DMS53 treated with DMSO at 0.1 percent for 48 hours (cell line): ENCODE data around the gene COL4A2.

Source experiments
- DNase-seq: peaks from one replicate; lab custom pipeline; 2025; ENCODE audit not compliant: unreplicated experiment; lab: John Stamatoyannopoulos, UW

COL4A2 gene

DNA sequence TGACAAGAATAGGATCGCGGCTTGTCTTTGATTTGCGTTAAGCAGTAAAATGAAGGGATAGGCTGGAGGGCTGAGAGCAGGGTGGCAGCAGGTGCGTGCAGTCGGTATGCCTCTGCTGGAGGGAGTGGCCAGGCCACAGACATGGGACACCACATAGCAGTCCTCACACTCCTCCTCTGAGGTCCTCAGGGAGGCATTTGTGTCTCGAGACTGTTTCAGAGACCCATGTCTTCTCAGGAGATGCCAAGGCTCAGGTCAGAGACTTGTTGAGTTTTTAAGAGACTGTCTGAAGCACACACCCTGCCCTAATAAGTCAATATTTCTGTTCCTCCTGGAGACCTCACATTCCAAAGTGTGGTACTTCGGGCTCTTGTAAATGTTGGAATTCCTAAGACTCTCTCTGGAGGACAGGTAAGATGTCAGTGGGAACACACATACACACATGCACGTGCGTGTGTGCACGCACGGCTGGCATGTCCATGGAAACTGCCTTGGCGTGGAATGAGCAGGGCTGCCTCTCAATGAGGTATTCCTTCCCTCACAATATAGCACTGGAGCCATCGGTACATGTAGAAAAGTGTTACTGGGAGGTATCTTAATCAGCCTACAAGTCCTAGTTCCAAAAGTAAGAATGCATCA, 46.4 kb downstream of the COL4A2 start:
- DNase-seq, result no peak

DNA sequence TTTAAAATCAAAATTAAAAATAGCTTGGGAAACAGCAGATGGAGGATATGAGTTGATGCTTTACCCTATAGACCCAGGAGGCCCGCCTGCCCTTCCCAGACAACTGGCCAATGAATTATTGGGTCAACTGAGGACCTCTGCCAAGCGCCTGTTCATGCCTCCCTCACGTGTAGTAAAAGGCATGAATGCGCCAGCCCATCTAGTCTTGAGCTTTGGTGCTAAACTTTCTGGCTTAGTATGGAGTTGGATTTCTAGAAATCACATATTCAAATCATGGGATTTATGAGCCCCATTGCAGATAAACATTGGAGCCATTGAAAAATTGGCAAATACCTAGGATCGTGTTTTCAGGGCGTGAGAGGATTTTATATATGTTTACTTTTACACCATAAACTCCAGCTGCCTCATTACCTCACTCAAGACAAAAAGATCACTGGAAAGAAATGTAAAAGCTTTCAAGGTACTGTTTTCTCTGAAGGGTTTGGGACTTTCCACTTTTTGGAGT, 47.1 kb downstream of the COL4A2 start:
- no peak for DNase-seq

GRCh38 chr13:110354715-110355473, 47.8 kb downstream of the COL4A2 start:
- no peak for DNase-seq

GRCh38 chr13:110356362-110356761, 49.3 kb downstream of the COL4A2 start:
- no peak for DNase-seq

GRCh38 chr13:110358381-110358780, 51.3 kb downstream of the COL4A2 start:
- no peak for DNase-seq

- DNase-seq, result no peak
Measured at GRCh38 chr13:110359840-110360301, 52.8 kb downstream of the COL4A2 start.

GRCh38 chr13:110360598-110360997, 53.5 kb downstream of the COL4A2 start:
- DNase-seq, result no peak

DNA sequence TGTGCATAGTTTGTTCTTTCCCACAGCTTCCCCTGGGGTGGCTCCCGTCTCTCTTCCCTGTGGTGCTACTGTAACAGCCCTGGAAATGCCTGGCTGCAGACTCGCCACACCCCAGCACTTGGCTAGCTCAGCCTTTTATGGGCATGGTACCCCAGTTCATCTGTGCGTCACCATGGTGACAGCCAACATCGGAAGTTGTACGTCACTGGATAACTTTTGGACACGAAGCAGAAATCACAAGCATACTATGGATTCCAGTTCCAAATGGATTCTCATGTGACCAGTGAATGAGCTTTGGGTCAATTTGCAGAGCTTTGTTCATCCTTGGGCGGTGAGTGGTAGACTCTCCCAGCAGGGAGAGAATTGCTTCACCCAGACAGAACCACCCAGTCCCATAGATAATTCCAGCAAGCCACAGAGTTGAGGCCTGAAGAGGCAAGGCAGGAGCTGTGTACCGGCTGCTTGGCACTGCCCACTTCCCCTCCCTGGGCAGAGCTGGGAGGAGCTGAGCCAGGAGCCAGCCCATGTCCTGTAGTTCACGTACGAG, 54.4 kb downstream of the COL4A2 start:
- no peak for DNase-seq

DNA sequence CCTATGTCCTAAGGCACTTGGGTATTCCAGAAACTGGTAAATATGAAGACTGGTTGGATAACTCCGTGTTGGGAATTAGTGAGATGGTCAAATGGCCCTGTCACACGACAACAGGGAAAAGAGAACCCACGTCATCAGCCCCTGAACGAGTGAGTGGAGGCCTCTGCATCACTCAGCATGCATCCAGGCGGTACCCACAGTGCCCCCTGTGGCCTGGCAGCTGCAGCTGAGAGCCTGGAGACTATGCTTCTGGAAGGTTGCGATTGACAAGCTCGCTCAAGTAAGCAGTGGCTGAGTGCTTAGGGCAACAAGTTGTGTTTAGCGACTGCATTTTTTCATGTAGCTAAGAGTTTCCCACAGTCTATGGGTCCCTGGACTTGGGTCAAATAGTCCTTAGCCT, 55.9 kb downstream of the COL4A2 start:
- DNase-seq, result no peak

DNA sequence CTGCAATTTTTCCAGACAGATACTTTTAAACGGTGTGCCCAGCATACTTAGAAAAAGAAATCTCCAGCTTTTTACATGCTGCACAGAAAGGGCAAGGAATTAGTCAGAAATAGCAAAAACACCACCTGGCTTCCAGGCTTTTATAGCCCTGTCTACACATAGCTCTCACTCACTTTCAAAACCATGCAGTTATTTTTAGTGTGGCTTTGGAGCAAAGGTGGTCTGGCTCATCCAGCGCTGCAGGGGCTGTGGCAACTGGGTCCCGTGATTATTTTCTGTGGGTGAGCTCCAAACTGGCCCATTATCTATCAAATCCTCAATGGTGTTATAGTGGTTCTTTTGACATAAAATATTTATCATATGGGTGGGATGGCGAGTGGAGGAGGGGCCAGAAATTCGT, 57.0 kb downstream of the COL4A2 start:
- DNase-seq, result no peak

- no peak for DNase-seq
Measured at GRCh38 chr13:110365876-110366275, 58.8 kb downstream of the COL4A2 start.

DNA sequence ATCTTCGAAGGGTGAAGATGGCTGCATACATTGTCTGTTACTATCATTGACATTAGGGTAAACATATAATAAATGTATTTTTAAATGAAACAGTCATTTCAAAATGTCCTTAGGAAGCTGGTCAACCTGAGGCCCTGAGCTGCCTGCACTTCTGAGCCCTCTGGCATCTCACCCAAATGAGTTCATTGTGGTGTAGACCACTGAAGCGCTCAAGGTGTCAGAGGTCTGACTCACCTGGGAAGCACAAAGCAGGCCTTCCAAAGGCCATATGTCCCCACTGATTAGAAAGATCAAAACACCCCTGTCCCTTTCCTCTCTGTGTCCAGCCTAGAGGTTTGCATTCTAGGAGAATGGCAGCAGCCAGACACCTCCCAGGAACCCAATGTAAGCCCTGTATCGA, 59.6 kb downstream of the COL4A2 start:
- DNase-seq, result no peak

DNA sequence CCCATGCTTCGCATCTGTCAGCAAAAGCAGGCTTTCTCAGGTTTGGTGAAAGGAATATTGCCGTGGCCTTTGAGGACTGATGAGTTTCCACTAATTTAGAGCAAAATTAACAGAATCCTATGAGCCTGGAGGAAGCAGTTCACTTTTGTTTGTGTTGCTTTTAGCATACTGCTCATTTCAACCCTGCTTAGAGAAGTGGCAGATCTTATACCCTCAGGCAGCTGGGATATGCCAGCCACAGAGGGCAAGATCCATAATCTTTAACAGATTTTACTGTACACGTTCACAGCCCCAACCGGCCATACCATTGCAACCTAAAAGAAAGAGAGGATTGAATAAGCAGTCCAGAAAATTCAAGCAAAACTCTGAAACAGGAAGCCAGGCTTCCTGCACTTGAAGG, 60.5 kb downstream of the COL4A2 start:
- DNase-seq, result no peak

DNA sequence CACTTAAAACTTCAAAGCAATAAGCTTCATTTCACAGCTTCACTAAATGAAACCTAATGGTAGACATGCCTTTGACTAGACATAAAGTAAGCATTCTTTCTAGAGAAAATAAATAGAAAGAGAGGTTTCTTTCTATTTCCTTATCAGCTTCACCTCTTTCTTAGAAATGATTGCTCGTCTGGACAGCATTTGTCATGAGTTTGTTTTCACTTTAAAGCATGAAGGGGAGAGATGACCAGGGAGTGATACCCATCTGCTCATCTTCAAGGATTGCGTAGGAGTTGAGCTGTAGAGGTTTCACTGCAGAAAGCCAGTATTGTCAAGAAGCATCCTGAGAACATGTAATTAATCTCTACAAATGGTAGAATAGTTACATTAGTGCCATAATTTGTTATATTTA, 61.3 kb downstream of the COL4A2 start:
- DNase-seq, result no peak

GRCh38 chr13:110369400-110369799, 62.3 kb downstream of the COL4A2 start:
- DNase-seq, result no peak

- DNase-seq, result no peak
Measured at GRCh38 chr13:110371550-110372465, 64.7 kb downstream of the COL4A2 start.

DNA sequence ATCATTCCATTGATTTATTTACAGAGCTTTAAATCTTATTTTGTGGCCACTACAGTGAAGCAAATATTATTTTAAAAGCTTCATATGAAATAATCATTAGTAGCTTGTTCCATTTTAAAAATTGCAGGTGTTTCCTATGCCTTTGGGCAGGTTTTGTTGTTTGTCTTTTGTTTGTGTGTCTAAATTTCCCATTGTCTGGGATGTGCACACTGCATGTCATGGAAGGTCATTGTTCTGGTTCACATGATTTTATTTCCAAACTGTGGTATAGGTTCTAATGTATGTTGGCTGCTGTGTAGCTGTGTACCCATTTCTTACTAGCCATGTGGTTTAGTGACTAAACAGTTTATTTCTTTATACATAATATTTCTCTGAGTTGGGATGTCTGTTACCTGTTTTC, 65.6 kb downstream of the COL4A2 start:
- DNase-seq, result no peak

DNA sequence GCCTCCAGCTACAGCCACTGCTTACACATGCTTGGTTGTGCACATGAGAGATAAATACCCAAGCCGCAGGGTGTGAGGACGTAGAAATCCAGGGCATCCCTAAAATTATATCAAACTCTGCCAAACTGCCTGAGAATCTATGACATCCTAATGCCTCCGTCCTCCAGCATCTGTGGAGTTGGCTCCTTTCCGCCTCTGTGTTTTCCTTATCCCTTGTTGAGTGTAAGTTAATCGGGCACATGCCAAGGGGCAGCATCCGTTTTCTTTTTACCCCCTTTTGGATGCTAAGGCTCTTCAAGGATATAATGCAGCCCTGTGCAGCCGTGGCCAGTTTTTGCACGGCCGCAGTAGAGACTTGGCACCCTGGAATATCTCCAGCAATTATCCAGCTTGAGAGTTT, 66.5 kb downstream of the COL4A2 start:
- no peak for DNase-seq

DNA sequence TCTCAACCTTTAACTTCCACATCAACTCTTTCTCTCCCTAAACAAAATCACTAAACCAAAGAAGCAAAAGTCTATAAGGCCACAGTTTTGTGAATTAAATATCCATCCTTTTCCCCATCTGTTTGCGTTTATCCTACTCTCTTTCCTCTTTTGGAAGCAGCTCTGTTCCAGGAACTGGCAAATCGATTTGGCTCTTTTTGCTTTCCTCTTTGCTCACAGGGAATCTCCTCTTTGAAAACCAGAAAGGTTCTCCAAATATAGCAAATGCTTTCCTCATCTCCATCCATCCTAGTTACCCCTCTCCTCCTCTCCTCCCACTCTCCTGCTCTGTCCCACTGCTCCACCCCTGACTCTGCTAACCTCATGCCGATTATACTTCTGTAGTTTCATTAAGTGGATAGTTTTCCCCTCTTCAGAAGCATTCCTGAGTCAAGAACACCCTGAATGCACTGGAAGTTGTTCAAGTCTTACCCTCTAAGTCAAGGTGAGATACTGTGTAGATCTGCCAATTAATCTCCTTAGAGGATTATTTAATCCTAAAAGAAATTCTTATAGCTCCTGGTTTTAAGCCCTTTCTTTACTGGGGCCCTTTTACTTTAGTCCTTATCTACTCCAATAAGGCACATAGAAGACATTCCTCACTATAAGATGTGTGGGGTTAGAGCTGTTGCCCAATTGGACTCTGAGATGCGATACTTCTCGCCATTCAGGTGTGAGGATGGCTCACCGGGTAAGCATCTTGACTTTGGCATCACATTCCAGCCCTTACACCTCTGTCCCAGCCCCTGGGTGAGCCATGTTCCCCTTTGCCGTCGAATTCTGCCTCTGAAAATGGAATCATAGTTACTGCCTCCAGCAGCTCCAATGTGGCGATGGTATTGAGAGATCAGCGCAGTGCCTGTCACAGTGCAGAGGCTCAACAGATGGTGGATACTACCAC, 67.6 kb downstream of the COL4A2 start:
- DNase-seq, result no peak

- no peak for DNase-seq
Measured at GRCh38 chr13:110376120-110376519, 69.0 kb downstream of the COL4A2 start.
